ENCODE results near the gene RPS6KB2. TPM values are rescaled to one million over a fixed set of nuclear protein-coding genes. Genes with fewer than 3 reads are reported as not detected.

RPS6KB2 gene
- total RNA-seq, 1 donor from 2014 or later = 25.5 TPM

DNA sequence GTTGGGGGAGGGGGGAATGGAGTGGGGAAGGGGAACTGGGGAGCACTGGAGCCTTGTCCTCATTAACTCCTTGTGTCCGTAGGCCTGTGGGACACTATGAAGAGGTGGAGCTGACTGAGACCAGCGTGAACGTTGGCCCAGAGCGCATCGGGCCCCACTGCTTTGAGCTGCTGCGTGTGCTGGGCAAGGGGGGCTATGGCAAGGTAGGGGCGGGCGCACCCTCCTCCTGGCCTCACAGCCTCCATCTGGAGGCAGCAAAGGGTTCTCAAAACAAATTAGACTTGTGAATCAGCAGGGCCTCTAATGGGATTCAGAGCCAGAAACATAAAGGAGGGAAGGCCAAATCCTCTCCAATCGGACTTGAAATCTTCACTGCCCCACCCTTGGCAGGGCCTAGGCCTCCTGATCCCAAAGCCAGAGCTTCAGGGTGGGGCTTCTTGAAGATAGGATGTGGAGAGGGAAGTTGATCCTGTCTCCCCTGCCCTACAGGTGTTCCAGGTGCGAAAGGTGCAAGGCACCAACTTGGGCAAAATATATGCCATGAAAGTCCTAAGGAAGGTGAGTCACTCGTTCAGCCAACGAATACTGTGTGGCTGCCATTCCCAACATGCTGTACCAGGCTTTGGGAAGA, 859 bp downstream of the RPS6KB2 start:
- no peak for DNase-seq (ENCODE audit: low read depth)

GRCh38 chr11:67429722-67430121, 1.4 kb downstream of the RPS6KB2 start:
- DNase-seq (ENCODE audit: low read depth) = no peak

- no peak for DNase-seq (ENCODE audit: low read depth)
These were observed 3.3 kb downstream of the RPS6KB2 start for GRCh38 chr11:67431346-67432249.

DNA sequence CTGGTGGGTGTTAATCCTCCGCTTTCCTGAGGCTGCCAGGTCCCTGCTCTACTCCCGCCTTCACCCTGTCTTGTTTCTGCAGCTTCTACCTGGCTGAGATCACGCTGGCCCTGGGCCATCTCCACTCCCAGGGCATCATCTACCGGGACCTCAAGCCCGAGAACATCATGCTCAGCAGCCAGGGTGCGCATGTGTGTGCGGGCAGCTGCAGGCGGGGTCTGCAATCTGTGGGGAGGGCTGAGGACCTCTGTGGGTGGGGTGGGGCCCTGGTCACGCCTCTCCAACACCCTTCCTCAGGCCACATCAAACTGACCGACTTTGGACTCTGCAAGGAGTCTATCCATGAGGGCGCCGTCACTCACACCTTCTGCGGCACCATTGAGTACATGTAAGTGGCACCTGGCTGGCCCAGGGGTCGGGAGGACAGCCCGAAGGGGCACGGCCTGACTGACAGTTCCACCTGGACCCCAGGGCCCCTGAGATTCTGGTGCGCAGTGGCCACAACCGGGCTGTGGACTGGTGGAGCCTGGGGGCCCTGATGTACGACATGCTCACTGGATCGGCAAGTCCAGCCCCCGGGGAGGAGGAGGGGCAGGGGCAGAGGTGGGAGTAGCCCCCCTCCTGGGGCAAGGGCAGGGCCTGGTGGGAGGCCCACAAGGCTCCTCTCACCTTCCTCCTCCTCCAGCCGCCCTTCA, 4.5 kb downstream of the RPS6KB2 start:
- DNase-seq (ENCODE audit: low read depth) = no peak

DNA sequence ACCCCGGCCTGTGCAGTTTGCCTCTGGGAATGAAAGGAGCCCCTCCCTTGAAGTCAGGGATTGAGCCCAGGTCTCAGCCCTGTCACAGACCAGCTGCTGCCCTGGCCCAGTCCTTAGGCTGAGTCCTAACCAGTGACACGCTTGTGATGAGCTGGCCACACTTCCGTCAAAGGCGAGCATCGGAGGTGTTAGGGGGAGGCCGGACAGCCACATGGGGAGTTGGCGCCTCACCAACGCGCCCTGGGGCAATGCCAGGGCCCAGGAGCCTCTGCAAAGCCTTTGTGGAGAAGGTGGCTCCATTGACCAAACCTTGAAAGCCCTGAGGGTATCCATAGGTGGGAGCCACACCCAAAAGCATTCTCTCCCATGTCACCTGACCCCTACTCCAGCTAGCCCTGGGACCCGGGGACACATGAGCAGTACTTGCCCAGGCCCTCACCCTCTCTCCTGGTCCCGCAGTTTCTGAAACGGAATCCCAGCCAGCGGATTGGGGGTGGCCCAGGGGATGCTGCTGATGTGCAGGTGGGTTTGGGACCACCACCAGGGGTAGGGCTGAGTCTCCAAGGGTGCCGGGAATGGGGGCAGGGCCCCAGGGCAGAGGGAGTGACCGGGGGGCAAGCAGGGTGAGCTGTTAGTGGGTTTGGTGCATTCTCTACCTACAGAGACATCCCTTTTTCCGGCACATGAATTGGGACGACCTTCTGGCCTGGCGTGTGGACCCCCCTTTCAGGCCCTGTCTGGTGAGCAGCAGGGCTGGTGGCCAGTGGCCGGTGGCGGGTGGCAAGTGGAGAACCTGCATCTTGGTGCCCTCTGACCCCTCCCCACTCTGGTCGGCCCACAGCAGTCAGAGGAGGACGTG, 5.5 kb downstream of the RPS6KB2 start:
- DNase-seq (ENCODE audit: low read depth) = no peak

DNA sequence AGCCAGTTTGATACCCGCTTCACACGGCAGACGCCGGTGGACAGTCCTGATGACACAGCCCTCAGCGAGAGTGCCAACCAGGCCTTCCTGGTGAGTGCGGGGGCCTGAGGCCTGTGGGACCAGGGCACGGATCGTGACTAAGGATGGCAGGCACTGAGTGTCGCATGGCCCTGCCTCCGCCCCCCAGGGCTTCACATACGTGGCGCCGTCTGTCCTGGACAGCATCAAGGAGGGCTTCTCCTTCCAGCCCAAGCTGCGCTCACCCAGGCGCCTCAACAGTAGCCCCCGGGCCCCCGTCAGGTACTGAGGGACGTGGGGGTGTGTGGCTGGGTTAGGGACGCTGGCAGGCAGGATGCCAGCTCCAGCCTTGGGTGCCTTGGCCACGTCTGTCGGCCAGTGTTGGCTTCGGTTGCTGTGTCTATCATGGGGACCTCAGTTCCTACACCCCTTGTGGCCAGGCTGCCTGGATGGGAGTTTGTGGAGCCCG, 6.1 kb downstream of the RPS6KB2 start:
- DNase-seq (ENCODE audit: low read depth) = no peak

DNA sequence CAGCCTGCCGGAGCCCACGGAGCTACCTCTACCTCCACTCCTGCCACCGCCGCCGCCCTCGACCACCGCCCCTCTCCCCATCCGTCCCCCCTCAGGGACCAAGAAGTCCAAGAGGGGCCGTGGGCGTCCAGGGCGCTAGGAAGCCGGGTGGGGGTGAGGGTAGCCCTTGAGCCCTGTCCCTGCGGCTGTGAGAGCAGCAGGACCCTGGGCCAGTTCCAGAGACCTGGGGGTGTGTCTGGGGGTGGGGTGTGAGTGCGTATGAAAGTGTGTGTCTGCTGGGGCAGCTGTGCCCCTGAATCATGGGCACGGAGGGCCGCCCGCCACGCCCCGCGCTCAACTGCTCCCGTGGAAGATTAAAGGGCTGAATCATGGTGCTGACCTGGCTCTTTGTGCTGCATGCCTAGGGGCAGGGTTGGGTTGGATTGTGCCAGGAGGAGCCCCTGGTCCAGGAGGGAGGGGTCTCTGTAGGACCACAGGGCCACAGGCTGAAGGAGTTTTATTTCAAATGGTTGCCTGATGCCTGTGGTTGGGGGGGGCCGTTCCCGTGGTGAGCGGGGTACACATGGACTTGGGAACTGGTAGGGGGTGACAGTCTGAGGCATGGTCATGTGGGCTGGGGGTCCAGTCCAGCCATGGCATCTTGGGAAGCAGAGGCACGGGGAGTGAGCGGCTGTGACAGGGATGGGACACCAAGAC, 6.9 kb downstream of the RPS6KB2 start:
- DNase-seq (ENCODE audit: low read depth) = no peak

DNA sequence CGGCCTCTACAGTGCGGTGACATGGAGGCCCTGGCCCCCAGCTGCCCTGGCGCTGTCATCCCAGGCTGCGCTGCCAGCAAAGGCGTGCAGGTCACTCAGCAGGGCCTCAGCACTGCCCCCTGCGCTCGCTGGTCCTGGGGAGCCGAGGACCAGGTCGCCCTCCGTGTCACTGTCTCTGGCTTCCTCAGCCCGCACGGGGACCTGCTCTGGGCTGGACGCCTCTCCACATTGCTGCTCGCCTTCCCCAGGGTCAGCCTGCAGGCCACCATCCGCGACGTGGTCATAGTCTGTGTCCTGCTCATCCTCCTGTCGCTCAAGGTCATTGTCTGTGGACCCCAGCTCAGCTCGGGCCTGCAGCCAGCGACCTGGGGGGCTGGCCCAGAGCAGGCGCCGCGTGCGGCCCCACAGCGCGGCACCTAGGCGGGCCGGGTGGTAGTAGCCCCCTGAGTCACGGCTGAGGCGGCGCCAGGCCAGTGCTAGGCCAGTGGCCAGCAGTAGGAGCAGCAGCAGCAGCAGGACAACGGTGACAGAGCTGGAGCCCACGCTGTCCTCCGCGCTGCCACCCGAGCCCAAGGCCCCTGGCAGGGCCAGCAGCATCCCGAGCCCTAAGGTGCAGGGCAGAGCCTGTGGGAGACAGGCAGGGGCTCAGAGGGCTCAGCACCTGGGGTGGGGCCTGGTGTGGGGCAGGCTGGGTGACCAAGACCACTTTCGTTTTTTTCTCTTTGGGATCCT, 7.6 kb downstream of the RPS6KB2 start:
- no peak for DNase-seq (ENCODE audit: low read depth)

GRCh38 chr11:67436459-67437081, 8.3 kb downstream of the RPS6KB2 start:
- no peak for DNase-seq (ENCODE audit: low read depth)

DNA sequence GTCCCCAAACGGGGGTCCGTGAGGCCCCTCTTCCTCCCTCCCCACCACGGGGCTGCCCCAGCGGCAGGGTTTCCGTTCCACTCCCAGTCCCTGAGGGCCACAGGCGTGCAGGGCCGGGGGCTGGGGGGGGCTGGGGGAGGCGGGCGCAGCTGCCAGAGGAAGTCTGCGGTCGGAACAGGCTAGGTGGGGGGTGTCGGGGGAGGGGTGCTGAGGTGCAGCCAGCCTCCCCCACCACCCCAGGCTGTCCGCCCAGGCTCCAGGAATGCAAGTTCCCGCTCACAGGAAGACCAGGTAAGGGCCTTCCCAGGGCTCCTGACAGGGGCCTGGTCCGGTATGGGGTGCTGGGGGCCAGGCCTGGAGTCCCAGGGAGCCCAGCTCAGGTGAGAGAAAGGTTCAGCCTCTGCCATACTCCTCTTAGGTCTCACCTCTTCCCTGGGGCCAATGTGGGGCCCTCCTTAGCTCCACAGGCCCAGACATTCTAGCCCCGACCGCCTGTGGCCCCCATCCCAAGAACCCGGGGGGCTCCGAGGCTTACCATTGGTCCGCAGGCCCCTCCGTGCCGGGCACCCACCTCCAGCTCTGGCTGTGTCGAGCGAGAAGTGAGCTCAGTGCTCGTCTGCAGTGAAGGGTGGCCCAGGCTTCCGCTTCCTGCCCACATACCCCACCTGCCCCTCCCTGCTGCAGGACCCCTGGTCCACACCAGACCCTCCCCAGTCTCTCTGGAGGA, 9.0 kb downstream of the RPS6KB2 start, which contains the start of gene PTPRCAP:
Gene PTPRCAP, minus strand, starts transcription at position 601 of the 727 bp plus-strand sequence. Its CDS starts 63 bp downstream, at position 538.
- DNase-seq (ENCODE audit: low read depth) = no peak

- no peak for DNase-seq (ENCODE audit: low read depth)
These were observed 9.5 kb downstream of the RPS6KB2 start for GRCh38 chr11:67437809-67438157.

- no peak for DNase-seq (ENCODE audit: low read depth)
These were observed 10.0 kb downstream of the RPS6KB2 start for GRCh38 chr11:67438158-67438902.

- peak; percentile 40 for DNase-seq (ENCODE audit: low read depth)
These were observed 11.3 kb downstream of the RPS6KB2 start for GRCh38 chr11:67439321-67440228.

- no peak for DNase-seq (ENCODE audit: low read depth)
These were observed 12.2 kb downstream of the RPS6KB2 start for GRCh38 chr11:67440229-67441097.

GRCh38 chr11:67441098-67441563, 12.8 kb downstream of the RPS6KB2 start:
- DNase-seq (ENCODE audit: low read depth) = no peak

Measured in renal cortical epithelial cell (primary cell).